Measurements from ENCODE around the gene MDK.

The MDK gene
- 1.5 to 5.0 (median 4.2) reads per million in 4 experiments for total RNA-seq

GRCh38 chr11:46381048-46381818, at the start of gene MDK:
Gene MDK (plus strand): TSS chr11:46381669. CDS start chr11:46382058, 389 bp downstream.
- DNase-seq, result no peak

- no peak for DNase-seq
Observed at GRCh38 chr11:46332093-46332567, 49.3 kb upstream of the MDK start.

GRCh38 chr11:46332568-46333393, 48.7 kb upstream of the MDK start:
- no peak for DNase-seq

GRCh38 chr11:46333394-46333947, 48.0 kb upstream of the MDK start:
- DNase-seq, result no peak

GRCh38 chr11:46334211-46334610, 47.3 kb upstream of the MDK start:
- DNase-seq, result no peak

- no peak for DNase-seq
Observed at GRCh38 chr11:46335271-46335670, 46.2 kb upstream of the MDK start.

- no peak for DNase-seq
Observed at GRCh38 chr11:46335890-46336562, 45.4 kb upstream of the MDK start.

- DNase-seq, result no peak
Observed at GRCh38 chr11:46336563-46337180, 44.8 kb upstream of the MDK start.

- no peak for DNase-seq
Observed at GRCh38 chr11:46337626-46338345, 43.7 kb upstream of the MDK start.

- no peak for DNase-seq
Observed at GRCh38 chr11:46338636-46338987, 42.9 kb upstream of the MDK start.

- no peak for DNase-seq
Observed at GRCh38 chr11:46338988-46339666, 42.3 kb upstream of the MDK start.

GRCh38 chr11:46339816-46340215, 41.7 kb upstream of the MDK start:
- no peak for DNase-seq

- DNase-seq, result no peak
Observed at GRCh38 chr11:46341454-46341853, 40.0 kb upstream of the MDK start.

- DNase-seq, result no peak
Observed at GRCh38 chr11:46342239-46342638, 39.2 kb upstream of the MDK start.

- DNase-seq, result no peak
Observed at GRCh38 chr11:46343520-46343919, 37.9 kb upstream of the MDK start.

- no peak for DNase-seq
Observed at GRCh38 chr11:46345131-46345597, 36.3 kb upstream of the MDK start.

- DNase-seq, result no peak
Observed at GRCh38 chr11:46345881-46346484, 35.5 kb upstream of the MDK start.

- peak; percentile 85 for DNase-seq
Observed at GRCh38 chr11:46346886-46347636, 34.4 kb upstream of the MDK start, which contains the start of gene DGKZ. Gene DGKZ (plus strand): TSS chr11:46347463. CDS start chr11:46347660, 197 bp downstream.

GRCh38 chr11:46347637-46348311, 33.7 kb upstream of the MDK start:
- DNase-seq, result no peak

Data from effector CD8-positive, alpha-beta T cell (primary cell).